SK-N-SH (cell line): ENCODE data around the gene ADK. TPM values are rescaled to one million over a fixed set of nuclear protein-coding genes. Genes with fewer than 3 reads are reported as not detected.
"Not testable (repeated sequence)": the region's sequence is repeated elsewhere in the genome, so short reads cannot be mapped to it uniquely, and the experiment has no call there.

Experiments
- CTCF ChIA-PET: fragments of 300-600, 350-600 bp; formaldehyde crosslinking; extraction: SDS; loops from one replicate; lab custom pipeline; 2021; lab: Yijun Ruan, JAX
- POLR2A ChIA-PET: fragments of 350-600 bp; sonication (Branson Sonifier 250); formaldehyde crosslinking; extraction: SDS; loops from one replicate; lab custom pipeline; 2020; ENCODE audit warnings: antibody characterized with exemption, inconsistent platforms; lab: Yijun Ruan, JAX
- DNase-seq: peaks from one replicate; pipeline ENCODE4 v3.0.0; 2012
- H2AFZ ChIP-seq: fragments of 200-600 bp; sonication (generic); 2 replicates; pipeline ENCODE4 v1.8.1; 2016; ENCODE audit warnings: antibody characterized with exemption, mild to moderate bottlenecking, low read depth
- H3F3A ChIP-seq: fragments of 200-600 bp; sonication (generic); replicated peaks from 2 replicates; pipeline ENCODE3; 2016; ENCODE audit warnings: antibody characterized with exemption, mild to moderate bottlenecking; ENCODE audit not compliant: insufficient read depth
- H3K27ac ChIP-seq, 2 experiments: fragments of 200-500 bp in 1 of 2; fragments of 200-600 bp in 1 of 2; sonication (Bioruptor generic) in 1 of 2; sonication (generic), shearing (Covaris generic) in 1 of 2; 2 replicates each; pipeline versions ENCODE4 v1.5.1 to v1.6.1; 2014 to 2016; ENCODE audit warnings: low read depth in 2 of 2, inconsistent platforms in 1 of 2, low read length in 1 of 2, mild to moderate bottlenecking in 1 of 2, mixed read lengths in 1 of 2
- H3K27me3 ChIP-seq: fragments of 200-600 bp; sonication (generic), shearing (Covaris generic); 2 replicates; pipeline ENCODE4 v1.6.1; 2016; ENCODE audit warnings: mixed run types; ENCODE audit not compliant: insufficient read depth
- H3K36me3 ChIP-seq, 2 experiments: fragments of 200-500 bp in 1 of 2; fragments of 200-600 bp in 1 of 2; sonication (Bioruptor generic) in 1 of 2; sonication (generic) in 1 of 2; replicated peaks in 1 of 2; 2 replicates each; pipeline versions ENCODE3 to v1.5.1; 2014 to 2016; ENCODE audit warnings: low read length in 1 of 2, mild to moderate bottlenecking in 1 of 2; ENCODE audit not compliant: insufficient read depth in 2 of 2, control insufficient read depth in 1 of 2
- H3K4me1 ChIP-seq, 2 experiments: fragments of 200-500 bp in 1 of 2; fragments of 200-600 bp in 1 of 2; sonication (Bioruptor generic) in 1 of 2; sonication (generic), shearing (Covaris generic) in 1 of 2; 2 replicates each; pipeline versions ENCODE4 v1.5.1 to v1.6.1; 2014 to 2016; ENCODE audit warnings: low read depth in 1 of 2, low read length in 1 of 2, mixed run types in 1 of 2; ENCODE audit not compliant: insufficient read depth in 2 of 2, control insufficient read depth in 1 of 2
- H3K4me2 ChIP-seq: fragments of 200-600 bp; sonication (generic), shearing (Covaris generic); 2 replicates; pipeline ENCODE4 v1.6.1; 2017; ENCODE audit warnings: mixed run types
- H3K4me3 ChIP-seq, 2 experiments: fragments of 200-500 bp in 1 of 2; fragments of 200-600 bp in 1 of 2; sonication (Bioruptor generic) in 1 of 2; sonication (generic), shearing (Covaris generic) in 1 of 2; 2 replicates each; pipeline versions ENCODE4 v1.5.1 to v1.8.1; 2014 to 2016; ENCODE audit warnings: low read depth in 2 of 2, inconsistent platforms in 1 of 2, low read length in 1 of 2, mild to moderate bottlenecking in 1 of 2, mixed read lengths in 1 of 2, moderate library complexity in 1 of 2
- H3K79me2 ChIP-seq: fragments of 200-600 bp; sonication (generic); 2 replicates; pipeline ENCODE4 v1.8.1; 2017; ENCODE audit warnings: mild to moderate bottlenecking; ENCODE audit not compliant: insufficient read depth
- H3K9ac ChIP-seq: fragments of 200-600 bp; sonication (generic); 2 replicates; pipeline ENCODE4 v1.6.1; 2017; ENCODE audit warnings: mixed run types
- H3K9me2 ChIP-seq: fragments of 200-600 bp; sonication (generic); 2 replicates; pipeline ENCODE4 v1.6.1; 2017; ENCODE audit warnings: mixed run types
- H3K9me3 ChIP-seq: fragments of 200-600 bp; sonication (generic); 2 replicates; pipeline ENCODE4 v1.6.1; 2017; ENCODE audit warnings: mixed run types, mild to moderate bottlenecking, moderate library complexity
- H4K20me1 ChIP-seq: fragments of 200-600 bp; sonication (generic); 2 replicates; pipeline ENCODE4 v1.6.1; 2017; ENCODE audit warnings: mild to moderate bottlenecking, mixed run types; ENCODE audit not compliant: insufficient read depth
- CHD2 ChIP-seq: fragments of 150-350 bp; IDR thresholded peaks from 2 replicates; pipeline ENCODE4 v1.6.1; 2018; ENCODE audit warnings: low read length; ENCODE audit not compliant: partially characterized antibody
- ELF1 ChIP-seq: IDR thresholded peaks from 2 replicates; pipeline ENCODE4 v1.4.0; 2012
- FOXM1 ChIP-seq: IDR thresholded peaks from 2 replicates; pipeline ENCODE4 v1.4.0; 2012; ENCODE audit warnings: low read depth, mild to moderate bottlenecking
- GABPA ChIP-seq: IDR thresholded peaks from 2 replicates; pipeline ENCODE4 v1.4.0; 2012; ENCODE audit warnings: low read depth, mild to moderate bottlenecking
- MEF2A ChIP-seq: IDR thresholded peaks from 2 replicates; pipeline ENCODE4 v1.4.0; 2012; ENCODE audit warnings: low read depth, borderline replicate concordance
- NRF1 ChIP-seq: IDR thresholded peaks from 2 replicates; pipeline ENCODE4 v1.6.1; 2012; ENCODE audit warnings: low read depth, mild to moderate bottlenecking, low read length
- RCOR1 ChIP-seq: fragments of 150-350 bp; IDR thresholded peaks from 2 replicates; pipeline ENCODE4 v1.6.1; 2017; ENCODE audit warnings: antibody characterized with exemption, low read length
- TAF1 ChIP-seq: IDR thresholded peaks from 2 replicates; pipeline ENCODE4 v1.6.1; 2012; ENCODE audit warnings: low read depth, mild to moderate bottlenecking, low read length, moderate library complexity, borderline replicate concordance
- TCF12 ChIP-seq: IDR thresholded peaks from 2 replicates; pipeline ENCODE4 v1.4.0; 2012
- TEAD4 ChIP-seq: IDR thresholded peaks from 2 replicates; pipeline ENCODE4 v1.4.0; 2012; ENCODE audit warnings: mild to moderate bottlenecking, borderline replicate concordance; ENCODE audit not compliant: insufficient read depth
- WGBS: methylation state at CpG from one replicate; pipeline ENCODE4 v1.1.6; 2017; ENCODE audit warnings: low lambda C conversion rate; 5-methylcytosine and 5-hydroxymethylcytosine counted together
- polyA plus RNA-seq, 3 experiments: library from polyadenylated mRNA; depleted of rRNA; stranded (reverse); fragments of >200 nt; gene quantifications; 2 replicates each; pipeline ENCODE4 v1.2.3, GENCODE V29; 2012
- TF ChIP-seq, protein P1 (sequence below): fragments of 150-350 bp; IDR thresholded peaks from 2 replicates; pipeline ENCODE4 v1.6.1; 2017; ENCODE audit warnings: antibody characterized with exemption, low read length, low read depth, borderline replicate concordance
- TF ChIP-seq, protein P2 (sequence below): IDR thresholded peaks from 2 replicates; pipeline ENCODE4 v1.4.0; 2012; ENCODE audit warnings: low read depth, borderline replicate concordance
- TF ChIP-seq, protein P3 (sequence below): IDR thresholded peaks from 2 replicates; pipeline ENCODE4 v1.4.0; 2012; ENCODE audit warnings: low read depth, borderline replicate concordance

Gene ADK
- polyA plus RNA-seq, 1 of the 3 experiments (the other 2 are of a cell fraction): 25.1 TPM

DNA sequence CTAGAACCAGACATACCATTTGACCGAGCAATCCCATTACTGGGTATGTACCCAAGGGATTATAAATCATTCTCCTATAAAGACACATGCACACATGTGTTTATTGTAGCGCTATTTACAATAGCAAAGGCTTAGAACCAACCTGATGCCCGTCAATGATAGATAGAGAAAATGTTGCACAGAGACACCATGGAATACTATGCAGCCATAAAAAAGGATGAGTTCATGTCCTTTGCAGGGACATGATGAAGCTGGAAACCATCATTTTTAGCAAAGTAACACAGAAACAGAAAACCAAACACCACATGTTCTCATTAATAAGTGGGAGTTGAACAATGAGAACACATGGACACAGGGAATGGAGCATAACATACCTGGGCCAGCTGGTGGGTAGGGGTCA is 202.0 kb downstream of the ADK start:
- POLR2A ChIA-PET, H3K27ac ChIP-seq, H3K4me3 ChIP-seq, H3K9me2 ChIP-seq, H3K4me1 ChIP-seq, H3K79me2 ChIP-seq, H3K4me2 ChIP-seq, H4K20me1 ChIP-seq, H3K9ac ChIP-seq, H2AFZ ChIP-seq, CTCF ChIA-PET, H3K36me3 ChIP-seq, H3K27me3 ChIP-seq, H3K9me3 ChIP-seq, DNase-seq: not testable (repeated sequence)
- peaks cover 12% of the 10 kb centered on the region for H3F3A ChIP-seq
- 90% methylated on average over 3 of the region's 3 CpGs for WGBS

DNA sequence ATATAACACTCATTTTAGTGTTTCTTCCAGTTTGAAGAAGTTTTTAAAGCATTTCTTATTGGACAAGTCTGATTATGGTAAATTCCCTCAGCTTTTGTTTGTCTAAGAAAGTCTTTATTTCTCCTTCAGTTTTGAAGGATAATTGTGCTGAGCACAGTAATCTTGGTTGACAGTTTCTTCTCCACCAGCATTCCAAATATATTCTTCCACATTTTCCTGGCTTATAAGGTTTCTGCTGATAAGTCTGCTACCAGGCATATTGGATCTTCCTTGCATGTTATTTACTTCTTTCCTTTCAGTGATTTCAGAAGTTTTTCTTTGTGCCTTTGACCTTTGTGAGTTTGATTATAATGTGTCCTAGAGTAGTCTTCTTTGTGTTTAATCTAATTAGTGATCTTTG is 210.7 kb downstream of the ADK start:
- H3K36me3 ChIP-seq: peaks cover 0 to 34% of the 10 kb centered on the region in 2 experiments
- POLR2A ChIA-PET: no interaction called here
- TF ChIP-seq FOXM1: no peak
- TF ChIP-seq, protein P1, sequence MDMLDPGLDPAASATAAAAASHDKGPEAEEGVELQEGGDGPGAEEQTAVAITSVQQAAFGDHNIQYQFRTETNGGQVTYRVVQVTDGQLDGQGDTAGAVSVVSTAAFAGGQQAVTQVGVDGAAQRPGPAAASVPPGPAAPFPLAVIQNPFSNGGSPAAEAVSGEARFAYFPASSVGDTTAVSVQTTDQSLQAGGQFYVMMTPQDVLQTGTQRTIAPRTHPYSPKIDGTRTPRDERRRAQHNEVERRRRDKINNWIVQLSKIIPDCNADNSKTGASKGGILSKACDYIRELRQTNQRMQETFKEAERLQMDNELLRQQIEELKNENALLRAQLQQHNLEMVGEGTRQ: no peak
- H2AFZ ChIP-seq: no peak overlapping the region
- CTCF ChIA-PET: no interaction called here
- H4K20me1 ChIP-seq: no peaks in the 10 kb centered on the region
- H3K27ac ChIP-seq: no peak overlapping the region
- no peak overlapping the region for H3K9ac ChIP-seq
- H3K4me3 ChIP-seq: no peak overlapping the region
- no peaks in the 10 kb centered on the region for H3K27me3 ChIP-seq
- no peaks in the 10 kb centered on the region for H3K9me2 ChIP-seq
- H3F3A ChIP-seq: peaks cover 30% of the 10 kb centered on the region
- DNase-seq: no peak
- H3K9me3 ChIP-seq: peaks cover 21% of the 10 kb centered on the region
- H3K4me2 ChIP-seq: no peak overlapping the region
- no peaks in the 10 kb centered on the region; a peak in 1 of 4 replicates for H3K4me1 ChIP-seq
- H3K79me2 ChIP-seq: peaks cover 11% of the 10 kb centered on the region; the same call in 1 of the 2 replicates

DNA sequence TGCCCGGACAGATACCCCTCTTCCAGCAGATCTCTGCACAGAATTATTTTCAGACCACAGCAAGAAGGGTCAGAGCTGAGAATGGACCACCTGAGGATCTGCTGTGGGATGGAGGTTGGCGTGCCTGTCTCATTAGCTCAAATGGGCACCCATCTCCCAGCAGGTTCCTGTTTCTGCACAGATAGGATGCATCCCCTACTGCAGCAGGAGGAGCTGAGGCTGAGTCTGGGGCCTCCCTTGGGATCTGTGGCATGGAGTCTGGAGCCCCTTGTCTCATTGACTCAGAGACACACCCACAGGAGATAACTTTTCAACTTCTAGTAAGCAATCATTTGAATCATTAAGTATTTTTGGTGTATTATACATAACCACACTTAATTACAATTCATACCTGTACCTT is 212.7 kb downstream of the ADK start:
- Histone ChIP-seq H2AFZ (no peak overlapping the region), H3K4me1 (no peaks in the 10 kb centered on the region; a peak in 1 of 4 replicates), H3K36me3 (peaks cover 0 to 41% of the 10 kb centered on the region in 2 experiments), H3K4me3 (no peak overlapping the region), H3K4me2 (no peak overlapping the region), H3F3A (peaks cover 25% of the 10 kb centered on the region), H3K9me2 (no peaks in the 10 kb centered on the region), H3K27me3 (no peaks in the 10 kb centered on the region), H3K9ac (no peak overlapping the region), H3K79me2 (peaks cover 17% of the 10 kb centered on the region; the same call in 1 of the 2 replicates), H4K20me1 (no peaks in the 10 kb centered on the region), H3K27ac (no peak overlapping the region), H3K9me3 (peaks cover 19% of the 10 kb centered on the region)
- ChIA-PET CTCF (no interaction called here), POLR2A (no interaction called here)
- no peak for DNase-seq
- TF ChIP-seq, protein P2, sequence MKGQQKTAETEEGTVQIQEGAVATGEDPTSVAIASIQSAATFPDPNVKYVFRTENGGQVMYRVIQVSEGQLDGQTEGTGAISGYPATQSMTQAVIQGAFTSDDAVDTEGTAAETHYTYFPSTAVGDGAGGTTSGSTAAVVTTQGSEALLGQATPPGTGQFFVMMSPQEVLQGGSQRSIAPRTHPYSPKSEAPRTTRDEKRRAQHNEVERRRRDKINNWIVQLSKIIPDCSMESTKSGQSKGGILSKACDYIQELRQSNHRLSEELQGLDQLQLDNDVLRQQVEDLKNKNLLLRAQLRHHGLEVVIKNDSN: no peak
- TF ChIP-seq MEF2A: no peak
- TF ChIP-seq, protein P3, sequence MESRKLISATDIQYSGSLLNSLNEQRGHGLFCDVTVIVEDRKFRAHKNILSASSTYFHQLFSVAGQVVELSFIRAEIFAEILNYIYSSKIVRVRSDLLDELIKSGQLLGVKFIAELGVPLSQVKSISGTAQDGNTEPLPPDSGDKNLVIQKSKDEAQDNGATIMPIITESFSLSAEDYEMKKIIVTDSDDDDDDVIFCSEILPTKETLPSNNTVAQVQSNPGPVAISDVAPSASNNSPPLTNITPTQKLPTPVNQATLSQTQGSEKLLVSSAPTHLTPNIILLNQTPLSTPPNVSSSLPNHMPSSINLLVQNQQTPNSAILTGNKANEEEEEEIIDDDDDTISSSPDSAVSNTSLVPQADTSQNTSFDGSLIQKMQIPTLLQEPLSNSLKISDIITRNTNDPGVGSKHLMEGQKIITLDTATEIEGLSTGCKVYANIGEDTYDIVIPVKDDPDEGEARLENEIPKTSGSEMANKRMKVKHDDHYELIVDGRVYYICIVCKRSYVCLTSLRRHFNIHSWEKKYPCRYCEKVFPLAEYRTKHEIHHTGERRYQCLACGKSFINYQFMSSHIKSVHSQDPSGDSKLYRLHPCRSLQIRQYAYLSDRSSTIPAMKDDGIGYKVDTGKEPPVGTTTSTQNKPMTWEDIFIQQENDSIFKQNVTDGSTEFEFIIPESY: no peak
- no peak for TF ChIP-seq FOXM1
- no peak for TF ChIP-seq TAF1
- TF ChIP-seq GABPA: no peak
- TF ChIP-seq RCOR1: no peak
- TF ChIP-seq TEAD4: no peak
- TF ChIP-seq CHD2: no peak
- TF ChIP-seq NRF1: no peak
- TF ChIP-seq ELF1: no peak
- no peak for TF ChIP-seq TCF12
- 100% methylated on average over 1 of the region's 2 CpGs for WGBS
